ENCODE measurements around the gene GJB3.

The GJB3 gene

GRCh38 chr1:34831721-34832246, 50.8 kb downstream of the GJB3 start:
- Histone ChIP-seq H3K36me3 (ENCODE audit: control insufficient read depth, insufficient read depth, low read length) (no peaks in the 10 kb centered on the region), H3K4me3 (replicated peaks; ENCODE audit: low read depth, low read length) (no peak overlapping the region), H3K27me3 (replicated peaks; ENCODE audit: control insufficient read depth, insufficient read depth, low read length) (no peaks in the 10 kb centered on the region)
- TF ChIP-seq CTCF (IDR thresholded peaks at IDR 0.05; ENCODE audit: insufficient read depth, low read length, poor library complexity, severe bottlenecking) = no peak
- DNase-seq (ENCODE audit: extremely low read depth, insufficient read length) = no peak

- DNase-seq (ENCODE audit: extremely low read depth, insufficient read length) = no peak
- no peak for TF ChIP-seq CTCF (IDR thresholded peaks at IDR 0.05; ENCODE audit: insufficient read depth, low read length, poor library complexity, severe bottlenecking)
- no peaks in the 10 kb centered on the region for H3K36me3 ChIP-seq (ENCODE audit: control insufficient read depth, insufficient read depth, low read length)
Observed at GRCh38 chr1:34833711-34834110, 52.7 kb downstream of the GJB3 start.

More at GRCh38 chr1:34833711-34834110, 52.7 kb downstream of the GJB3 start:
- Histone ChIP-seq H3K27me3 (replicated peaks; ENCODE audit: control insufficient read depth, insufficient read depth, low read length) (no peaks in the 10 kb centered on the region), H3K4me3 (replicated peaks; ENCODE audit: low read depth, low read length) (no peak overlapping the region)

Data from GM06990 (cell line).